GM12873 (cell line): Measurements from ENCODE around the gene PPP1CC.

Experiments used
- TF ChIP-seq, protein P1 (sequence below): IDR thresholded peaks from 2 replicates; pipeline ENCODE4 v1.5.1; 2012; ENCODE audit warnings: low read depth, mild to moderate bottlenecking, moderate library complexity, low read length, control low read depth; ENCODE audit not compliant: insufficient read depth; ENCODE audit errors: missing control alignments

Gene PPP1CC

DNA sequence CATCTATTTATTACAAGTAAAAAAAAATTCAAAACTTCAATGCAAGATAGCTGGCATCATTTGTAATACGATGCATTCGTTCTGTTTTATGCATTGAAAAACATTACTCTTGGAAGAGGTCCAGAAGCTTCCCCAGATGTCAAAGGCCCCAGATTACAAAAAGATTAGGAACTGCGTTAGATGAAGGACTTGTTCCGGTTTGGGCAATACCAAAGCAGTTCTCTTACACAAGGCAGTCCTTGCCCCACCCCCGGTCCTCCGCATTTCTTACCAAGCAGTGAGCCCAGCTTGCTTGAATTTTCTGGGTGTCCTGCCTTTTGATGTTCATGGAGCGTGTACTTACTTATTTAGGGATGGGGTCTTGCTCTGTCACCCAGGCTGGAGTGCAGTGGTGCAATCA, 49.0 kb downstream of the PPP1CC start:
- TF ChIP-seq, protein P1, sequence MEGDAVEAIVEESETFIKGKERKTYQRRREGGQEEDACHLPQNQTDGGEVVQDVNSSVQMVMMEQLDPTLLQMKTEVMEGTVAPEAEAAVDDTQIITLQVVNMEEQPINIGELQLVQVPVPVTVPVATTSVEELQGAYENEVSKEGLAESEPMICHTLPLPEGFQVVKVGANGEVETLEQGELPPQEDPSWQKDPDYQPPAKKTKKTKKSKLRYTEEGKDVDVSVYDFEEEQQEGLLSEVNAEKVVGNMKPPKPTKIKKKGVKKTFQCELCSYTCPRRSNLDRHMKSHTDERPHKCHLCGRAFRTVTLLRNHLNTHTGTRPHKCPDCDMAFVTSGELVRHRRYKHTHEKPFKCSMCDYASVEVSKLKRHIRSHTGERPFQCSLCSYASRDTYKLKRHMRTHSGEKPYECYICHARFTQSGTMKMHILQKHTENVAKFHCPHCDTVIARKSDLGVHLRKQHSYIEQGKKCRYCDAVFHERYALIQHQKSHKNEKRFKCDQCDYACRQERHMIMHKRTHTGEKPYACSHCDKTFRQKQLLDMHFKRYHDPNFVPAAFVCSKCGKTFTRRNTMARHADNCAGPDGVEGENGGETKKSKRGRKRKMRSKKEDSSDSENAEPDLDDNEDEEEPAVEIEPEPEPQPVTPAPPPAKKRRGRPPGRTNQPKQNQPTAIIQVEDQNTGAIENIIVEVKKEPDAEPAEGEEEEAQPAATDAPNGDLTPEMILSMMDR: no peak

- TF ChIP-seq, protein P1: no peak
These were observed 52.6 kb downstream of the PPP1CC start for GRCh38 chr12:110690127-110690430.

GRCh38 chr12:110689281-110690126, 53.2 kb downstream of the PPP1CC start:
- TF ChIP-seq, protein P1: no peak

GRCh38 chr12:110688446-110689280, 54.0 kb downstream of the PPP1CC start, which contains the start of gene HVCN1:
Gene HVCN1, minus strand, starts transcription at chr12:110689115. Its CDS starts 5,870 bp downstream, at chr12:110683245.
- TF ChIP-seq, protein P1: no peak

DNA sequence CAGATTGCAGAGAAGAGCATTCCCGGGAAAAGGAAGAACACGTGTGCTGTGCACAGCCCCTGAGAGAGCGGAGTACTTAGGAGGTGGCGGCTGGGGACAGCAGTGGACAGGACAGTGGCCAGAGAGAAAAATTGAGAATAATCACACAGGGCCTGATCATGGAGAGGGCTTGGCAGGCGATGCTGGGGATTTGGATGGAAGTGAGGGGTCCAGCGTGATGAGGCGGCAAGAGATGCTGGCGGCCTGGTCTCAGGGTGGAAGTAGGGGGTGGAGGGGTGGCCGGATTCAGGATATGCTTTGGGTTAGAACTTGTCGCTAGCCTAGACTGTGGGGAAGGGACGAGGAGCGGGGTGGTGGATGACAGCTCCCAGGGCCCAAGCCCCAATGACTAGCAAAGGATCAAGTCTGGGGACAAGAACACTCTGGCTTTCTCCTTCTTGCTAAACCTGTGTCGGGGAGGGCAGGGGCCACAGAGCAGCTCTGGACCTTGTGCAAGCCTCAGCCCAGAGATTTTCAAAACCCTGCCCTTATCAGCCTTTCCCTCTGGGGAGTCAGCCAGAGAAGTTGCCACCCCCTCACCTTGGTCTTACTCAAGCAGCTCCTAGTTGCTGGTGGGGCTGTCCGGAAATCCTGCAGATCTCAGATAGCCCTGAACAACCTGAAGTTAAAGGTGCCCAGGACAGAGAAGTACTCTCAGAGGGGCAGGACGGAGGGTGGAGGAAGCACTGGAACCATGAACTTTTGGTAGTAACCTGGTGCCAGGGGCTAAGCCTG, 55.1 kb downstream of the PPP1CC start:
- TF ChIP-seq, protein P1: no peak

DNA sequence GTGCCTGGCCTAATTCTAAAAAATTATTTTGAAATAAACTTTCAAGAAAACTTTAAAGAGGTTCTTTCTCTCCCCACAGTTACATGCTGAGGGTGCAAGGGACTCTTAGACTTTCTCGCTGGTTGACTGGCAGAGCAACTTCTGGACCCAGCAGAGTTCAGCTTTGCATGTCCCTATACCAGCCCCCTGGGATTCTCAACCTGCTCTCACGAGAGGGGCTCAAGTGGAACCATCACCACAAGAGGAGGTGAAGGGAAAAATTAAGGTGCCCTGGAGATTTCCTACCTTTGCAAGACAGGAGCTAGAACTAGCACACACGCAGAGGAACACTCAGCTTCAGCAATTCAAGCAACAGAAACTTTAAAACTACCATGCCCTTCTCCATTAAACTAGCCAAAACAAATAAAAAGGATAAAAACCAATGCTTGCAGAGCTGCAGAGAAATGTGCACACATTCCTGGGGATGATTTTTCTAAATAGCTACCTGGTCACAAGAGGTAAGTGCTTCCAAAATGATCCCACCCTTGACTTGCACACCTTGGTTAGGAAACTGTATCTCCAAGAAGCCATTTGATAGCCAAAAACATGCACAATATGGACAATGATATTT, 56.3 kb downstream of the PPP1CC start:
- TF ChIP-seq, protein P1: no peak

DNA sequence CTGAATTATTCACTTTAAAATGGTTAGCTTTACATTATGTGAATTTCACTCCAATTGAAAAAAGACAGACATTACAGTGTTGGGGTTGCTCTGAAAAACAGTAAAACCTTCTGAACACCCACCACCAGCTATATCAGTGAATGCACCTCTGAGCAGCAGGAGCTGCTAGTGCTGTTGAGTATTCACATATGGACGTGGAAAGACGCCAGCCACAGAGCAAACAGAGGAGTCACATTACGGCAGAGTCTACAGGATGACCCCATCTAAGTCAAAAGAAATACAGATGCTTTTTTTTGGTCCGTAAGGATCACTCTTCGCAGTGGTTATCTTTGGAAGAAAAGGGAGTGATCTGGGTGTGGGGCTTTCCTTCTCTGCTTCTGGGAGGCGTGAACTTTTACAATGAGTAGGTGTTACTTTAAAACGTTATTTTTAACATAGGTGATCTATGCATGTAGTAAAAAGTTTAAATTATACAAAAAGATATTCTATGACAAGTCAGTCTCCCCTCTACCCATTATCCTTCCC, 58.3 kb downstream of the PPP1CC start:
- TF ChIP-seq, protein P1: no peak
